ENCODE data around the gene CACNB2. TPM values are rescaled to one million over a fixed set of nuclear protein-coding genes. Genes with fewer than 3 reads are reported as not detected.

CACNB2 gene
- total and polyA plus RNA-seq, 4 experiments from 2014 or later = 0.36 to 0.81 TPM; not detected in 2

GRCh38 chr10:18449611-18450026, 309.4 kb downstream of the CACNB2 start:
- Mint-ChIP-seq H3K9me3 (peaks cover 0 to 2% (median 0%) of the 10 kb centered on the region in 8 donors), H3K27me3 (peaks cover 6 to 7% of the 10 kb centered on the region in 2 donors), H3K27ac (no peak overlapping the region), H3K36me3 (no peaks in the 10 kb centered on the region), H3K4me1 (no peaks in the 10 kb centered on the region), H3K4me3 (no peak overlapping the region)
- no peak for DNase-seq
- intact Hi-C loops (cut with micrococcal nuclease) = no loop called here
- CTCF ChIA-PET (ENCODE audit: partially characterized antibody) = no interaction called here
- Histone ChIP-seq H3K27me3 (ENCODE audit: insufficient read depth, low read length) (no peaks in the 10 kb centered on the region), H3K4me3 (ENCODE audit: low read length in 2 of 2) (no peak overlapping the region), H3K9me3 (ENCODE audit: control insufficient read depth in 1 of 2, low read length in 2 of 2) (no peaks in the 10 kb centered on the region), H3K27ac (ENCODE audit: low read depth, low read length) (no peak overlapping the region), H3K36me3 (ENCODE audit: insufficient read depth, low read length) (no peaks in the 10 kb centered on the region), H3K4me1 (ENCODE audit: insufficient read depth, low read length) (no peaks in the 10 kb centered on the region)
- POLR2A ChIA-PET (ENCODE audit: partially characterized antibody) = no interaction called here

- no peaks in the 10 kb centered on the region for H3K27me3 ChIP-seq (ENCODE audit: insufficient read depth, low read length)
- peaks cover 5 to 7% of the 10 kb centered on the region in 2 donors for H3K27me3 Mint-ChIP-seq
- no peaks in the 10 kb centered on the region for H3K36me3 Mint-ChIP-seq
- H3K4me3 ChIP-seq (ENCODE audit: low read length in 2 of 2) = no peak overlapping the region
- no peaks in the 10 kb centered on the region for H3K4me1 ChIP-seq (ENCODE audit: insufficient read depth, low read length)
- H3K27ac ChIP-seq (ENCODE audit: low read depth, low read length) = no peak overlapping the region
- no peak for DNase-seq
- peaks cover 0 to 2% (median 0%) of the 10 kb centered on the region in 8 donors for H3K9me3 Mint-ChIP-seq
- CTCF ChIA-PET (ENCODE audit: partially characterized antibody) = no interaction called here
- H3K9me3 ChIP-seq (ENCODE audit: control insufficient read depth in 1 of 2, low read length in 2 of 2) = no peaks in the 10 kb centered on the region
- no peak overlapping the region for H3K4me3 Mint-ChIP-seq
- no peaks in the 10 kb centered on the region for H3K4me1 Mint-ChIP-seq
- POLR2A ChIA-PET (ENCODE audit: partially characterized antibody) = no interaction called here
- H3K36me3 ChIP-seq (ENCODE audit: insufficient read depth, low read length) = no peaks in the 10 kb centered on the region
- H3K27ac Mint-ChIP-seq = no peak overlapping the region
- intact Hi-C loops (cut with micrococcal nuclease) = no loop called here
Observed at GRCh38 chr10:18450298-18450697, 310.1 kb downstream of the CACNB2 start.

GRCh38 chr10:18455086-18455884, 315.1 kb downstream of the CACNB2 start:
- H3K27me3 ChIP-seq (ENCODE audit: insufficient read depth, low read length) = no peaks in the 10 kb centered on the region
- no peak overlapping the region for H3K4me3 Mint-ChIP-seq
- no peak overlapping the region for H3K27ac ChIP-seq (ENCODE audit: low read depth, low read length)
- H3K9me3 ChIP-seq (ENCODE audit: control insufficient read depth in 1 of 2, low read length in 2 of 2) = no peaks in the 10 kb centered on the region
- CTCF ChIA-PET (ENCODE audit: partially characterized antibody) = no interaction called here
- no peak overlapping the region for H3K27ac Mint-ChIP-seq
- intact Hi-C loops (cut with micrococcal nuclease) = no loop called here
- H3K36me3 Mint-ChIP-seq = no peaks in the 10 kb centered on the region
- no peaks in the 10 kb centered on the region for H3K4me1 ChIP-seq (ENCODE audit: insufficient read depth, low read length)
- POLR2A ChIA-PET (ENCODE audit: partially characterized antibody) = no interaction called here
- H3K4me3 ChIP-seq (ENCODE audit: low read length in 2 of 2) = no peak overlapping the region
- H3K36me3 ChIP-seq (ENCODE audit: insufficient read depth, low read length) = no peaks in the 10 kb centered on the region
- H3K4me1 Mint-ChIP-seq = no peaks in the 10 kb centered on the region
- peaks cover 0 to under 1% of the 10 kb centered on the region in 2 donors for H3K27me3 Mint-ChIP-seq
- peaks cover 0 to 2% (median 0%) of the 10 kb centered on the region in 8 donors for H3K9me3 Mint-ChIP-seq
- no peak for DNase-seq

- ChIA-PET CTCF (ENCODE audit: partially characterized antibody) (no interaction called here), POLR2A (ENCODE audit: partially characterized antibody) (no interaction called here)
- no peaks in the 10 kb centered on the region for H3K36me3 ChIP-seq (ENCODE audit: insufficient read depth, low read length)
- Mint-ChIP-seq H3K9me3 (peaks cover 0 to 2% (median 0%) of the 10 kb centered on the region in 8 donors), H3K27me3 (no peaks in the 10 kb centered on the region), H3K27ac (no peak overlapping the region), H3K36me3 (no peaks in the 10 kb centered on the region), H3K4me1 (no peaks in the 10 kb centered on the region), H3K4me3 (no peak overlapping the region)
- H3K27me3 ChIP-seq (ENCODE audit: insufficient read depth, low read length) = no peaks in the 10 kb centered on the region
- DNase-seq = no peak
- no peak overlapping the region for H3K27ac ChIP-seq (ENCODE audit: low read depth, low read length)
- intact Hi-C loops (cut with micrococcal nuclease) = no loop called here
- H3K4me1 ChIP-seq (ENCODE audit: insufficient read depth, low read length) = no peaks in the 10 kb centered on the region
- no peak overlapping the region for H3K4me3 ChIP-seq (ENCODE audit: low read length in 2 of 2)
- no peaks in the 10 kb centered on the region for H3K9me3 ChIP-seq (ENCODE audit: control insufficient read depth in 1 of 2, low read length in 2 of 2)
Observed at GRCh38 chr10:18456984-18457383, 316.8 kb downstream of the CACNB2 start.

- Mint-ChIP-seq H3K36me3 (no peaks in the 10 kb centered on the region), H3K4me3 (no peak overlapping the region), H3K27ac (no peak overlapping the region), H3K27me3 (peaks cover 0 to 2% of the 10 kb centered on the region in 2 donors), H3K9me3 (peaks cover 0 to 2% (median 0%) of the 10 kb centered on the region in 8 donors), H3K4me1 (no peaks in the 10 kb centered on the region)
- no peaks in the 10 kb centered on the region for H3K9me3 ChIP-seq (ENCODE audit: control insufficient read depth in 1 of 2, low read length in 2 of 2)
- intact Hi-C loops (cut with micrococcal nuclease) = no loop called here
- H3K27ac ChIP-seq (ENCODE audit: low read depth, low read length) = no peak overlapping the region
- ChIA-PET CTCF (ENCODE audit: partially characterized antibody) (no interaction called here), POLR2A (ENCODE audit: partially characterized antibody) (interaction anchor here (0.7 kb wide), 1 partner anchor 200 kb away, joined by 3 read pairs; no protein-coding TSS in a partner anchor)
- no peak overlapping the region for H3K4me3 ChIP-seq (ENCODE audit: low read length in 2 of 2)
- no peak for DNase-seq
- no peaks in the 10 kb centered on the region for H3K4me1 ChIP-seq (ENCODE audit: insufficient read depth, low read length)
- H3K27me3 ChIP-seq (ENCODE audit: insufficient read depth, low read length) = no peaks in the 10 kb centered on the region
- no peaks in the 10 kb centered on the region for H3K36me3 ChIP-seq (ENCODE audit: insufficient read depth, low read length)
Observed at GRCh38 chr10:18460032-18460431, 319.8 kb downstream of the CACNB2 start.

- Histone ChIP-seq H3K9me3 (ENCODE audit: control insufficient read depth in 1 of 2, low read length in 2 of 2) (no peaks in the 10 kb centered on the region), H3K4me1 (ENCODE audit: insufficient read depth, low read length) (no peaks in the 10 kb centered on the region), H3K27me3 (ENCODE audit: insufficient read depth, low read length) (no peaks in the 10 kb centered on the region), H3K36me3 (ENCODE audit: insufficient read depth, low read length) (no peaks in the 10 kb centered on the region), H3K27ac (ENCODE audit: low read depth, low read length) (no peak overlapping the region), H3K4me3 (ENCODE audit: low read length in 2 of 2) (no peak overlapping the region)
- ChIA-PET CTCF (ENCODE audit: partially characterized antibody) (no interaction called here), POLR2A (ENCODE audit: partially characterized antibody) (no interaction called here)
- intact Hi-C loops (cut with micrococcal nuclease) = no loop called here
- Mint-ChIP-seq H3K9me3 (peaks cover 0 to 2% (median 0%) of the 10 kb centered on the region in 8 donors), H3K27ac (no peak overlapping the region), H3K36me3 (no peaks in the 10 kb centered on the region), H3K4me1 (no peaks in the 10 kb centered on the region), H3K4me3 (no peak overlapping the region), H3K27me3 (peaks cover 0 to 2% of the 10 kb centered on the region in 2 donors)
- no peak for DNase-seq
Observed at GRCh38 chr10:18463673-18464211, 323.5 kb downstream of the CACNB2 start.

- Histone ChIP-seq H3K27me3 (ENCODE audit: insufficient read depth, low read length) (no peaks in the 10 kb centered on the region), H3K4me3 (ENCODE audit: low read length in 2 of 2) (no peak overlapping the region), H3K9me3 (ENCODE audit: control insufficient read depth in 1 of 2, low read length in 2 of 2) (no peaks in the 10 kb centered on the region), H3K36me3 (ENCODE audit: insufficient read depth, low read length) (no peaks in the 10 kb centered on the region), H3K4me1 (ENCODE audit: insufficient read depth, low read length) (no peaks in the 10 kb centered on the region), H3K27ac (ENCODE audit: low read depth, low read length) (no peak overlapping the region)
- ChIA-PET CTCF (ENCODE audit: partially characterized antibody) (no interaction called here), POLR2A (ENCODE audit: partially characterized antibody) (no interaction called here)
- Mint-ChIP-seq H3K4me1 (peaks cover 0 to 9% (median 4%) of the 10 kb centered on the region in 4 donors), H3K36me3 (no peaks in the 10 kb centered on the region), H3K27ac (no peak overlapping the region), H3K9me3 (peaks cover 0 to 4% (median 0%) of the 10 kb centered on the region in 8 donors), H3K4me3 (no peak overlapping the region), H3K27me3 (no peaks in the 10 kb centered on the region)
- no peak for DNase-seq
- intact Hi-C loops (cut with micrococcal nuclease) = no loop called here
Observed at GRCh38 chr10:18469125-18469524, 328.9 kb downstream of the CACNB2 start.
